Right lobe of liver (tissue), 4 donors: ENCODE results near the gene OVOL3.

ENCODE experiments used
- CTCF ChIP-seq, 4 donors: fragments of 200-600 bp in 3 of 4; fragments of 450-650 bp in 1 of 4; IDR thresholded peaks; one replicate each; pipeline versions ENCODE4 v1.5.1 to v1.8.0; 2016 to 2022; ENCODE audit warnings: antibody characterized with exemption in 4 of 4, mild to moderate bottlenecking in 2 of 4
- POLR2A ChIP-seq: fragments of 450-650 bp; IDR thresholded peaks from one replicate; pipeline ENCODE4 v1.6.1; 2017; ENCODE audit warnings: antibody characterized with exemption, mild to moderate bottlenecking
- donor health status: DM: no; HTN: no; CAD: no.
- donor health status: DM: no; HTN: no; CAD: no.
- donor health status: DM: no; HTN: yes; CAD: no.

- no peak for TF ChIP-seq CTCF (IDR thresholded peaks at IDR 0.05)
- TF ChIP-seq POLR2A, result no peak
Measured at GRCh38 chr19:36067681-36068080, 43.3 kb upstream of the OVOL3 start.
